ENCODE data around the gene PLEKHA7. TPM values are rescaled to one million over a fixed set of nuclear protein-coding genes. Genes with fewer than 3 reads are reported as not detected.
"Not testable (repeated sequence)": the region's sequence is repeated elsewhere in the genome, so short reads cannot be mapped to it uniquely, and the experiment has no call there.

The PLEKHA7 gene
- total and polyA plus RNA-seq, 7 donors, result 0.74 to 2.6 (median 1.2) TPM

DNA sequence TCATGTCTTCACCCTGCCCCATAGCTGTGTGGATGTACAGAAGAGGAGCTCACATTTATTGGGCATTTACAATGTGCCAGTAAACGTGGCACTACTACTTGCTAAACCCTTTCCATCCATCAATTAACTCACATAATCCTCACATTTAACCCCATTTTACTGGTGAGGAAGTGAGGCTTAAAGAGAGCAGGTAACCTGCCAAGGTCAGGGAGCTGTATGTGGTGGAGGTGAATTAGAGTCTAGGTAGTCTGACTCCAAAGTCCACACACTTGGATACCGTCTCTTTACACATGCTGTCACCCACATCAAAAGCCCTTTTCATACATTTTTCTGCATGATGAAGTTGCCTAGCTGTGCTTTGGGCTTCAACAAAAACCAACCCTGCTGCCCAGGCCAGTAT is 10.8 kb downstream of the PLEKHA7 start:
- ATAC-seq (no peak), DNase-seq (no peak)
- Histone ChIP-seq H3K9me3 (no peaks in the 10 kb centered on the region), H3K4me1 (peaks cover 5% of the 10 kb centered on the region), H3K36me3 (ENCODE audit: insufficient read depth in 1 of 2, low read depth in 1 of 2) (no peaks in the 10 kb centered on the region), H3K27ac (no peak overlapping the region), H3K4me3 (no peak overlapping the region), H3K27me3 (ENCODE audit: insufficient read depth in 3 of 3, low read length in 2 of 3) (no peaks in the 10 kb centered on the region)
- TF ChIP-seq, protein P1, sequence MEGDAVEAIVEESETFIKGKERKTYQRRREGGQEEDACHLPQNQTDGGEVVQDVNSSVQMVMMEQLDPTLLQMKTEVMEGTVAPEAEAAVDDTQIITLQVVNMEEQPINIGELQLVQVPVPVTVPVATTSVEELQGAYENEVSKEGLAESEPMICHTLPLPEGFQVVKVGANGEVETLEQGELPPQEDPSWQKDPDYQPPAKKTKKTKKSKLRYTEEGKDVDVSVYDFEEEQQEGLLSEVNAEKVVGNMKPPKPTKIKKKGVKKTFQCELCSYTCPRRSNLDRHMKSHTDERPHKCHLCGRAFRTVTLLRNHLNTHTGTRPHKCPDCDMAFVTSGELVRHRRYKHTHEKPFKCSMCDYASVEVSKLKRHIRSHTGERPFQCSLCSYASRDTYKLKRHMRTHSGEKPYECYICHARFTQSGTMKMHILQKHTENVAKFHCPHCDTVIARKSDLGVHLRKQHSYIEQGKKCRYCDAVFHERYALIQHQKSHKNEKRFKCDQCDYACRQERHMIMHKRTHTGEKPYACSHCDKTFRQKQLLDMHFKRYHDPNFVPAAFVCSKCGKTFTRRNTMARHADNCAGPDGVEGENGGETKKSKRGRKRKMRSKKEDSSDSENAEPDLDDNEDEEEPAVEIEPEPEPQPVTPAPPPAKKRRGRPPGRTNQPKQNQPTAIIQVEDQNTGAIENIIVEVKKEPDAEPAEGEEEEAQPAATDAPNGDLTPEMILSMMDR (IDR thresholded peaks at IDR 0.05), result no peak
- 82 to 88% (median 86%) methylated on average over 2 of the region's 2 CpGs for WGBS, 3 donors
- intact Hi-C loops (cut with DNase I), result no loop called here

DNA sequence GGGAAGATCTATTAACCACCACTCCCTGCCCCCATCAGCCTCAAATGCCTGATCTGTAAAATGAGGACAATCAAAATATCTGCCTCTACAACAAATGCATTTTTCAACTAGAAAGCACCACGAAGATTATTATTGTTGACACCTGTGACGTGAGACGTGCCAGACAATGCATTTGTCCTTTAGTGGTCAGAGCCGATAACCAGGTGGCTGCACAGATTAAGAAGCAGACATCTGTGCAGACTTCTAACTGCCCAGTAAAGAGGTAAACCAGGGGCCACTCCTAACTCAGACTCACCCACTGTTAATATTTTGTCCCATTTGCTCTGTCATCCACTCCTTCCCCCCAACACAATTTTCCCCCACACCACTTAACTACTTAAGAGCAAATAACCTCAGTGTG is 11.7 kb downstream of the PLEKHA7 start:
- DNase-seq, result no peak
- H3K4me1 ChIP-seq, result peaks cover 3% of the 10 kb centered on the region
- WGBS, 3 donors, result 82 to 83% (median 83%) methylated on average over 4 of the region's 4 CpGs
- intact Hi-C loops (cut with DNase I), result no loop called here
- TF ChIP-seq, protein P1 (IDR thresholded peaks at IDR 0.05), result no peak
- no peak overlapping the region for H3K27ac ChIP-seq
- no peaks in the 10 kb centered on the region for H3K9me3 ChIP-seq
- no peak overlapping the region for H3K4me3 ChIP-seq
- ATAC-seq, result no peak
- no peaks in the 10 kb centered on the region for H3K36me3 ChIP-seq (ENCODE audit: insufficient read depth in 1 of 2, low read depth in 1 of 2)
- H3K27me3 ChIP-seq (ENCODE audit: insufficient read depth in 3 of 3, low read length in 2 of 3), result no peaks in the 10 kb centered on the region

DNA sequence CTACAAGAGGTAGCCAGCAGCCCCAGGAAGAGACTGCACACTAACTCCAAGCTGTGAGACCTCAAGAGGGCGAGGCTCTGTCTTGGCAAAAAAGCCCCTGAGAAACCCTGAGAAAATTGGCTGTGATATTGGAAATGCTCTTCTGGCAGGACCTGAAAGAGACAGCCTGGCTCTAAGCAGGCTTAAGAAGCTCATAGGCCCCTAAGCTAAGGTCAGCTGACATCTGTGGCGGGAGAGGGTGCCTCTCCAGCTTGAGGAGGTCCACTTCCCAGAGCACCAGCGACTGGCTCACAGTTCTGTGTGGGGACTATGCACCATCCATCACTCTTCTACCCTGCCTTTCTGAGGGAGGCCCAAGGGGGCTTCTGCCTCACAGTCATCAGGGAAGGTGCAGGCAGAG is 12.4 kb downstream of the PLEKHA7 start:
- no peak for ATAC-seq
- 85 to 100% (median 89%) methylated on average over 3 of the region's 3 CpGs for WGBS, 3 donors
- intact Hi-C loops (cut with DNase I), result no loop called here

DNA sequence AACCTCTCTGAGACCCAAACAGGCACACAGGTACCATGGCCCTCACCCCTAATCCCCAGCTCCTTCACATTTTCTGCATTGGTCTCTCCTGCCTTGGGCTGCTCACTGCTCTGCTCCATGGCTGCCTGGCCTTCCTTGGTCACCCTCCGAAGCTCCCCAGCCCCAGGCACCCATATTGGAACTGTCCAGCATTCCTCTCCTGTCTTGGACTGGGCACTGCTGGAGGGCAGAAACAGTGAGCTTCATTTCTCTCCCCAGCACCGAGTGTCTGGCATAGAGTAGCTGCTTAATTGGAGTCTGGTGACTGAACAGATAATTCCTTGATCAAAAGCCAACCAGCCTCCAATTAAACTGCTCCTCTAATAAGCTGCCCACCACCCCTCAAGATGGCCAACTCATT is 13.2 kb downstream of the PLEKHA7 start:
- no peak for ATAC-seq
- no peak overlapping the region for H3K27ac ChIP-seq
- DNase-seq, result no peak
- H3K4me3 ChIP-seq, result no peak overlapping the region
- H3K9me3 ChIP-seq, result no peaks in the 10 kb centered on the region
- no peaks in the 10 kb centered on the region for H3K36me3 ChIP-seq (ENCODE audit: insufficient read depth in 1 of 2, low read depth in 1 of 2)
- WGBS, 3 donors, result 31 to 63% (median 48%) methylated on average over 2 of the region's 2 CpGs
- TF ChIP-seq, protein P1 (IDR thresholded peaks at IDR 0.05), result no peak
- intact Hi-C loops (cut with DNase I), result no loop called here
- peaks cover 3% of the 10 kb centered on the region for H3K4me1 ChIP-seq
- no peaks in the 10 kb centered on the region for H3K27me3 ChIP-seq (ENCODE audit: insufficient read depth in 3 of 3, low read length in 2 of 3)

More for the DNA sequence above, 12.4 kb downstream of the PLEKHA7 start:
- Histone ChIP-seq H3K27me3 (ENCODE audit: insufficient read depth in 3 of 3, low read length in 2 of 3) (no peaks in the 10 kb centered on the region), H3K27ac (no peak overlapping the region), H3K4me3 (no peak overlapping the region), H3K4me1 (peaks cover 3% of the 10 kb centered on the region), H3K36me3 (ENCODE audit: insufficient read depth in 1 of 2, low read depth in 1 of 2) (no peaks in the 10 kb centered on the region), H3K9me3 (no peaks in the 10 kb centered on the region)
- no peak for DNase-seq
- TF ChIP-seq, protein P1 (IDR thresholded peaks at IDR 0.05), result no peak

DNA sequence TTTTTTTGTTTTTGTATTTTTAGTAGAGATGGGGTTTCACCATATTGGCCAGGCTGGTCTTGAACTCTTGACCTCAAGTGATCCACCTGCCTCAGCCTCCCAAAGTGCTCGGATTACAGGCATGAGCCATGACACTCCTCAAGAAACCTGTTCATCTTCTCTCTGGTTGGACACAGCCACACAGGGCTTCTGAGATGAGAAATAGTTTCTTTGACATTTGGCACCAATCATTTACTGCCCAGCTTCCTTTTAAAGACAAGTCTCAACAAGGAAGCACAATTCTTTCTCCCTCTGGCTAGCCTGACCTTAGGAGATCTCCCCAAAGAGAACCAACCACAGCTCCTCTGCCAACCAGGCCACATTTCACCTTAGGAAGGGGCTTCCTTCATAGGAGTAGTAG is 14.0 kb downstream of the PLEKHA7 start:
- intact Hi-C loops (cut with DNase I); H3K27ac ChIP-seq; H3K9me3 ChIP-seq; H3K4me1 ChIP-seq; DNase-seq; H3K36me3 ChIP-seq (ENCODE audit: insufficient read depth in 1 of 2, low read depth in 1 of 2); H3K4me3 ChIP-seq; ATAC-seq; H3K27me3 ChIP-seq (ENCODE audit: insufficient read depth in 3 of 3, low read length in 2 of 3): not testable (repeated sequence)
- WGBS, 3 donors, result 83 to 100% (median 83%) methylated on average over 1 of the region's 1 CpG
